Hematopoietic multipotent progenitor cell (in vitro differentiated cells): ENCODE measurements around the gene WLS. TPM values are rescaled to one million over a fixed set of nuclear protein-coding genes. Genes with fewer than 3 reads are reported as not detected.
"Not testable (repeated sequence)": the region's sequence is repeated elsewhere in the genome, so short reads cannot be mapped to it uniquely, and the experiment has no call there.

Source experiments
- DNase-seq, 3 donors: peaks; one replicate each; pipeline ENCODE4 v3.0.0-alpha.2; 2011 to 2015; ENCODE audit warnings: low read depth in 2 of 3, low spot score in 2 of 3
- total RNA-seq: library from RNA; depleted of rRNA; stranded (reverse); fragments of >200 nt; gene quantifications from one replicate; pipeline ENCODE4 v1.2.3, GENCODE V29; 2012

WLS gene
- total RNA-seq, result under 0.01 TPM

DNA sequence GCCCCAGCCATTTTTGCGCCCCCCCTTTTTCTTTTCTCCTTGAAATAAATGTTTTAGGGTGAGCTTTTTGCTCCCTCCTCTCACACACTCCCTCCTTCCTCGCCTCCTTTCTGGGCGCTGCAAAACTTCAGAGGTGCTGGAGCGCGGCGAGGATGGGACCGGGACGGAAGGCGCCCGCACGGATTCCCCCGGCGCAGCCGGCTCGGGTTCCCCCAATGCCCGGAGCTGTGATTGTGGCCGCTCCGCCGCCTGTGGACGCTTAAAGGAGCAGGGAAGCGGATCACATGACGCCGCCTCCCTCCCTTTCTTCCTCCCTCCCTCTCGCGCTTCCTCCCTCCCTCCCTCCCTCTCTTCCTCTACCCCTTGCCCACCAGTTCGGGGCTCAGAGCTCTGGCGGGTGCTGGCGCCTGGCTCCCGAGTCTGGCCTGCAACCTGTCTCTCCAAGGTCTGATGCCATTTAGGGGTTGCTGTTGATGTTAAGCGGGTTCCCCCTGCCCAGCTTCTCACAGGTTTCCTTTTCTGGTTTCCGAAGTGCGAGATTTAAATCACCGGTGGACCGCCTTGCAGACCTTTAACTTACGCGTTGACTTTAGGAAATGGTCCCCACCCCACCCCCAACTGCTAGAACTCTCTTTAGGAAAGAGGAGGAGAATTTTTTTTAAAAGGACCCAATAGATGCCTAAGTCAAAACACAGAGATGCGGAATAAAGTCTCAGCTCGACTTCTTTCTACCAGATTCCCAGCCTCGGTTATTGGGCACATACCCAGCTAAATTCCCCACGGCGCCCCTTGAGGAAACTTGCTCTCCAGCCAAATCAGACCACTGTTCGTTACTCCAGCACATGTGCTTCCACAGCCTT is at the start of gene WLS:
Gene WLS, minus strand, starts transcription at position 235 of the 860 bp plus-strand sequence. Its CDS starts 224 bp downstream, at position 11.
- peak in 1 of 3 donors; percentile 21 for DNase-seq

DNA sequence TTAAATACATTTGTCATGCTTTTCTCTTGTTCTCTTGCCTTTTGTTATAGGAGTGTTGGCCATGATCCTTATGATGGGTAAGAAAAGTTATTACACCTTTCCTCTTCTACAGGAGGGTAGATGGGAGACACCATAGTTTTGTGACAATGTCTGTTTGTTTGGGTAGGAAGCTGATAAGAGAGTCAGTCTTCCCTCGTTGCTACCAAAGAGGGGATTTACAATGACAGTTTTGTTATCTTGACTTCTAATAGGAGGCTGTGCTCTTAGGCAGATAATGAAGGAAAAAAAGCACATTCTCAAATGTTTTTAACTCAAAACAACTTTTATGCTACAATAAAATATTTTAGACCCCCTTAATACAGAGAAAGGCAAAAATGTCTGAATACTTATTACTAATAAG is 48.0 kb upstream of the WLS start:
- DNase-seq, result peak in 1 of 3 donors; percentile 7

DNA sequence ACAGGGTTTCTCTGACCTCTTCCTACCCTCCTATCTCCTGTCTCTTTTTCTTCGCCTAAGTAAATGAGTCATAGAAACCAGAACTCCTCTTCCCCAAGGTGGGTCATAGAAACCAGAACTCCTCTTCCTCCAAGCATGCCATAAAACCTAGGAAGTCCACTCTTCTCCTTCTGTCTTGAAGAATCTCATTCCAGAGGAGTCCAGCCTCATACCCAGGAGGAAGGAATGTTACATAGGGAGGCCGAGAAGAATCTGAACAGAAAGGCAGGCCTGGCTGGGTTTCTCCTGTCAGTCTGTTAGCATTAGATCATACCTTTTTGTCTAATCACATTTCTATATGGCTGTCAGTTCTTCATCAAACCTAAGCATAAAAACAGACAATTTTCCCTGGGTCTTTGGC is 47.5 kb upstream of the WLS start:
- DNase-seq, result no peak

DNA sequence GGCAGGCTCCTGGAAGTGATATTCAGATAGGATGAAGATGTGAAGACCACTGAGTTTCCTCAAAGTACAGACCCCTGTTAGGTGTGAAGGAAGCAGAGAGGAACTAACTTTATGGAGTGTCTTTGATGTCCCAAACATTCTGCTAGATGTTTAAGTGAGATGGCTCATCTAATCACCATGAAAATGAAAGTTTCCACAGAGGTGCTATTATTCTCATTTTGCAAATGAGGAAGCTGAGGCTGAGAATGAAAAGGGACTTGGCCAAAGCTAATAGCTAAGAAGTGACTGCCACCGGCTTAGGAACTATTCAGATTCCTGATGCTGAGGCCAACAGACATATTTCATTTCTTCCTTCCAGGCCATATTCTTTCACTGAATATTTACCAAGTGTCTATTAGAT is 45.9 kb upstream of the WLS start:
- no peak for DNase-seq

DNA sequence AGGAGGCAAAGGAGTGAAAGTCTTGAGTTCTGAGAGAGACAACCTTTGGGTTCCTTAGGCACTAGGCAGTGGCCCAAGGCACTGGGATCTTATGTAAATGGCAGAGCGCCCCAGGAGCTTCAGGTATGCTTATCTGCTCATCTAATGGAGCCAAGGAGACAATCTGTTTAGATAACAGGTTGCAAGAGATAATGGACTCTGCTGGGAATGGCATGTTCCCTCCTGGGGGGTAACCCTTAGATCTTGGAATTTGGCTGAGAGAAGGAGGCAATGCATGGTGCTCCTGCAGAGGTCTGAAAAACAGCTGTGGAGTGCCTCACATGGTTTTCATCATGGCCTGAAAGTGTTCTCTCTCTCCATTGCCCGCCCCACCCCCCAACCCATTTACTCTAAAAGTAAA is 44.1 kb upstream of the WLS start:
- no peak for DNase-seq

DNA sequence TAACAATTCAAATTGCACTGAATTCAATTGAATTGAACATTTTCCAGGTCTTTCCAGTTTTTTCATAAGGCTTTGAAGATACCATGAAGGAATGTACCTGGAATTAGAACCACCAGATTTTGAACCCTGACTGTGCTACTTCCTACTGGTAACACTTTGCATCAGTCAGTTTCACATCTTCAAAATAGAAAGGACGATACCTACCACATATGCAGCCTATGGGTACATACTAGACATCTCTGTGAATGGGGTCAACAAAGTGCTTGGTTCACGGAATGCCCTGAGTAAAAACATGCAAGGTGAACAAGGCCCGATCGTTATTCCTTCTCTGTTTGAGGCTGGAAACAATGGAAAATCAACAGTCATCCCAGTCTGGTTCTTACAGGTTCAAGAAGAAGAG is 41.2 kb upstream of the WLS start:
- DNase-seq, result no peak

DNA sequence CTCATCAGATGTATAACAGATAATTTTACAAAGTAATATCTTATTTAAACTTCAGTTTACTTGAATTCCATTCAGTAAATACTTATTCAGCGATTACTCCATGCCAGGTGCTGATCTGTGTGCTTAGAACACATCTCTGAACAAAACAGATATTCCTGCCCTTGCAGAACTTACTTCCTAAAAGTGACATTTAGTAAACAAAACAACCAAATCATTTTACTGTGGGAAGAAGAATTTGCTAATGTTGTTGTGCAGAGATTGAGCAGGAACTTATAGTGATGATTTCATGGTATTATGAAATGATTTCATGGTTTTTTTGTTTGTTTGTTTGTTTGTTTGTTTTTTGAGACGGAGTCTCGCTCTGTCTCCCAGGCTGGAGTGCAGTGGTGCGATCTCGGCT is 39.3 kb upstream of the WLS start:
- no peak for DNase-seq

DNA sequence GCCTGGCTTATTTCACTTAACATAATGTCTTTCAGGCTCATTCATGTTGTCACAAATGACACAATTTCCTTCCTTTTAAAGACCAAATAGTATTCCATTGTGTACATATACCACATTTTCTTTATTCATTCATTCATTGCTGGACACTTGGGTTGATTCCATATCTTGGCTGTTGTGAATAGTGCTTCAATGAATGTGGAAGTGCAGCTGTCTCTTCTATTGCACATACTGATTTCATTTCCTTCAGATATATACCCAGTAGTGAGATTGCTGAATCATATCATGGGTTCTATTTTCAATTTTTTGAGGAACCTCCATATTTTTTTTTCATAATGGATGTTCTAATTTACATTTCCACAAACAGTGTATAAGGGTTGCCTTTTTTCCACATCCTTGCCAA is 38.6 kb upstream of the WLS start:
- no peak for DNase-seq

DNA sequence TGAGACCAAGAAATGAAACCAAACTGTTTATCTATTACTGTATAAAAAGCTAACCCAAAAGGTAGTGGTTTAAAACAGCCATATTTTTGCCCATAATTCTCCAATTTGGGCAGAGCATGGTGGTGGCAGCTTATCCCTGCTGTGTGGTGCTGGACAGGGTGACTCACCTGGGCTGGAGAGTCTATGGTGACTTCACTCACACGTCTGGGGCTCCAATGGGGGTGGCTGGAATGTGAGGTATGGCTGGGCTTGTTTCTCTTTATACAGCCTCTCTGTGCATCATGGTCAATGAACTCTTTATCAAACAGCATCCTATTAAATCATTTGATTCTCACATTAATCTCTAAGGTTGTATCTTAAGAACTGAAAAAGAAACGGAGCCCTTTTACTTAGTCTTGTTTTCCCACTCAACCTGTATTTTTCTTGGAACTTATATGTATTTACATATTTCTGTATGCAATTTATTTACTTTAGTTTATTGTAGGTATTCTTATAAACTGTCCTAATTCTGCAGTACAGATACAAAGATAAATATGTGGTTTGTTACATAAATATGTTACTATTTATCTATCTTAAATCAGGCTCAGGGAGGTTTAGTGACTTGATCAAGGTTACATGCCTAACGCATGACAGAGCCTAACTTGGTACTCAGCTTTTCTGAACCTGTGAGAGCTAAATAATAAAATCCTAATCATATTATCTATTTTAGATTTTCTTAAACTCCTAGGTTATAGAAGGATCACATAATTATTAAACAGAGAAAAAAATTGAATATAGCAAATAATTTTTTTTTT is 37.5 kb upstream of the WLS start:
- DNase-seq, result no peak

DNA sequence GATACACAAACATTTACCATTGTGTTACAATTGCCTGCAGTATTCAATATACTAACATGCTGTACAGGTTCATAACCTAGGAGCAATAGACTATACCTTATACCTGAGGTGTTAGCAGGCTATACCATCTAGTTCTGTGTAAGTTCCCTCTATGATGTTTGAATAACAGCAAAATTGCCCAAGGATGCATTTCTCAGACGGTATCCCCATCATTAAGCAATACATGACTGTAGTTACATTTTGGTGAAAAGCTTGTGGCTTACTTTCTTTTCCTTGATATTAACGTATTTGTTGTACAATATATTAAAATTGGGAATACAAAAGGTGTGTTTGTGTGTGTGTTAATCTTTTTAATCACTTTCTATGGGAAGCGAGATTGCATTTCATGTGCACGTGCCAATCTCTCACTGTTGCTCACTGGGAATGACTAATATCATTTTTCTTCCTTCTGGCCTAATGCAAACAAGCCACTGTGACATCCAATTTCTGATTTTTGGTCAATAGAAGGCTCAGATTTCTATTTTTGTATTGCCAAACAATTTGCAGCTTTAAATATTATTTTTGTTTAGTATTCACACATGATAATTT is 36.7 kb upstream of the WLS start:
- DNase-seq, result no peak

DNA sequence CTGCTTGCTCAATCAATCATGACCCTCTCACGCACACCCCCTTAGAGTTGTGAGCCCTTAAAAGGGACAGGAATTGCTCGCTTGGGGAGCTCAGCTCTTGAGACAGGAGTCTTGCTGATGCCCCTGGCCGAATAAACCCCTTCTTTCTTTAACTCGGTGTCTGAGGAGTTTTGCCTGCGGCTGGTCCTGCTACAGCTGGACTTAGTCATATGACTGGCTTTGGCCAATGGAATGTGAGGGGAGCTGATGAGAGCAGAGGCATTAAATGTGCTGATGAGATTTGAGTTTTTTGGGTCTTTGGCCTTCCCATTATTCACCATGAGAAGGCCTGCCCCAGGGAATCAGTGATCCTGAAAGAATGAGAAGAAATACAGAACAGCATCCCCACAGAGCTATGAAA is 24.5 kb upstream of the WLS start:
- DNase-seq, result not testable (repeated sequence)

DNA sequence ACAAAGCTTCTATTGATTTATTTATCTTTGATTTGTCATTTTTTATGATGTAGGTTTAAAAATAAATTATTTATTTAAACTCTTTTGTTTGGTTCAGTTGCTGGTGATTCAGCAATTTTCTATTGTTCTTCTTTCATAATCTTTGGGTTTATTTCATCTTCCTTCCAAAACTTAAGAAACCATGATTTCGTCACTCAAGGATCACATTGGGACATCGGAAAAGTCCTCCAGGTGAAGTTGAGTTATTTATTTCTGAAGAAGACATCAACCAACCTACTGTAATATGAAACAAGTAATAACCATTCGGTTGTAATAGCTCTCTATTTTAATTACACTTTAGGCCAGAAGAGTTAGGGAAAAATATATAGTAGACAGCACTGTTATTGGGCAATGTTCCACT is 23.0 kb upstream of the WLS start:
- DNase-seq, result no peak

DNA sequence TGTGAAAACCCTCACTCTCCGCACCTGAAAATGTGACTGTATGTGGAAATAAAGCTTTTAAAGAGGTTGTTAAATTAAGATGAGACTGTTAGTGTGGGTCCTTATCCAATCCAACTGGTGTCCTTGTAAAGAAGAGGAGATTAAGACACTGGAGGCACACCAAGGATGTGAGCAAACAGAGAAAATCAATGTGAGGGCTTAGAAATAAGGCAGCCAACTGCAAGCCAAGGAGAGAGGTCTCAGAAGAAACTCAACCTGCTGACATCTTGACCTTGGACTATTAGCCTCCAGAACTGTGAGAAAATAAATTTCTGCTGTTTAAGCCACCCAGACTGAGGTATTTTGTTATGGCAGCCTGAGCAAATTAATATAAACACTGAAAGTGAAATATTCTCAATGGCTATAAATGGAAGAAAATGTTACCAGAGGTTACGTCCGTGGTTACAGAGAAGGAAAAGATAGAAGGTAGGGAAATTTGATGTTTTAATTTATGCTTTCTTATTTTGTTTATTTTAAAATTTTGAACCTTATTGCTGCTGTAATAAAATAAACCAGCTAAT is 22.4 kb upstream of the WLS start:
- DNase-seq, result no peak

DNA sequence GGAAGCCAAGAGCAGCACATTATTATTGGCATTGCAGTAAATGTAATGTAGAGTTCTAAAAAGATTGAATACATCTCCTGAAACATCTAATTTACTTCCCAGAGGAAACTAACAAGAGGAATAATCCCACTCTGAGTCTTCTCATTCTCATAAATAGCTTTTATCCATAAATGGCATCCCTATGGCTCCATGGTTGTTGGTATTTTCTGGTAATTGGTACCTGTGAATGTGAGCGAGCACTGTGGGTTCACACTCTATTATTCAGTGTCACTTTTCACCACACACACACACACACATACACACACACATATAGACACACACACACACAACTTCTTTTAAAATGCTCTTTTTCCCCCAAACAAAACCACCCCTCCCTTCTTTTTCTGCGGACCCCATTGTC is 4.7 kb upstream of the WLS start:
- no peak for DNase-seq

DNA sequence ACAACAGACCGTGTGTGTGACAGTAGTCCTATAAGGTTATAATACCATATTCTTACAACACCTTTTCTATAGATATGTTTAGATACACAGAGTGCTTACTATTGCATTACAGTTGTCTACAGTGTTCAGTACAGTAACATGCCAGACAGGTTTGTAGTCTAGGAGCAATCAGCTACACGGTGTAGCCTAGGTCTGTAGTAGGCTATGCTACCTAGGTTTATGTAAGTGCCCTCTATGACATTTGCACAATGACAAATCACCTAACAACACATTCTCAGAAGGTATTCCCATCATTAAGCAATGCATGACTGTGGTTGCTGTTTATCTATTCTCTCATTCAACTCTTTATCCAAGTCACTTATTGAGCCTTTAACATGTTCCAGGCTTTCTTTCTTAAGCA is 1.8 kb upstream of the WLS start:
- no peak for DNase-seq

DNA sequence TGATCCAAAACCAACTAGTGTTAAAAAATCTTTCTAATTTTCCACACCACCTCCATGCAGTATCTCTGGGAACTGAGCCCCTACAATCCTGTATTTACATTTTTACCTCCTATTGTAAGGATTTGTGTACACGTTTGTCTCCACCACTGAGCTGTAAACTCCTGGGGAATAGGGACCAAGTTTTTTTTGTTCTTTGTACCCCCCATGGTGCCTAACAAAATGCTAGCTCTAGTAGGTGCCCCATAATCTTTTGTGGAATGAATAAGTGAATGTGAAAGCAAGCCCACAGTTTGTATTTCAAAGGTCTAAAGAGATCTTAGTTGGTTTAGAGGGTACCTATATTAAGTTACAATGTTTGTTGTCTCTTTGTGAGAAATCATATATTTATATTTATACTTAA is 879 bp upstream of the WLS start:
- DNase-seq, result no peak

DNA sequence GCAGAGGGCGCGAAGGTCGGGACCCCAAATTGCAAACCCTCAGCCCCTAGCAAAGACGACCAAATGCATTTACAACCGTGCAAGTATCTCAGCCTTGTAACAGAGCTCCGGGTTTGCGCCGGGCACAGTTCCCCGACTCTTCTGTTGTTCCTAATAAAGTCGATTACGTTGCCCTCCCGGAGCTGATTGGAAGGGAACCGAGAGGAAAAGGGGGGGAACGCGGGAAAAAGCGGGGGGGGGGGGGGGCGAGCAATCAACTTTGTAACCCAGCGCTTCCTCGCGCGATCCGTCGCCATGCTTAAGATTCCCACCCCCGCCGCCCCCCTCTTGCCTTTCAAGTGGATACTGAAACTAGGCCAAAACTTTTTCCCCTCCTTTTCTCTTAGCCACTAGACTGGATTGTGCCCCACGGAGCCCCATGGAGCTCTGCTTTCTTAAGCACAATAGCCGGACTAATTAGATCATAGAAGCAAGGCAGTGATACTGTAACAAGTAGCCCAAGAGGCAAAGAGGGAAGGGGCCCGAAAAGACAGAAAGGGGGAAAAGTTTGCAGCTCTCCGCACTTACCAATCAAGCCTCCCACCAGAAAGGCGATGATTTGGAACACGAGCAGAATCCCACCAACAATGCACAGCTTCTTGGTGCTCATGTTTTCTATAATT is 565 bp downstream of the WLS start:
- peak in 1 of 3 donors; percentile 27 for DNase-seq

DNA sequence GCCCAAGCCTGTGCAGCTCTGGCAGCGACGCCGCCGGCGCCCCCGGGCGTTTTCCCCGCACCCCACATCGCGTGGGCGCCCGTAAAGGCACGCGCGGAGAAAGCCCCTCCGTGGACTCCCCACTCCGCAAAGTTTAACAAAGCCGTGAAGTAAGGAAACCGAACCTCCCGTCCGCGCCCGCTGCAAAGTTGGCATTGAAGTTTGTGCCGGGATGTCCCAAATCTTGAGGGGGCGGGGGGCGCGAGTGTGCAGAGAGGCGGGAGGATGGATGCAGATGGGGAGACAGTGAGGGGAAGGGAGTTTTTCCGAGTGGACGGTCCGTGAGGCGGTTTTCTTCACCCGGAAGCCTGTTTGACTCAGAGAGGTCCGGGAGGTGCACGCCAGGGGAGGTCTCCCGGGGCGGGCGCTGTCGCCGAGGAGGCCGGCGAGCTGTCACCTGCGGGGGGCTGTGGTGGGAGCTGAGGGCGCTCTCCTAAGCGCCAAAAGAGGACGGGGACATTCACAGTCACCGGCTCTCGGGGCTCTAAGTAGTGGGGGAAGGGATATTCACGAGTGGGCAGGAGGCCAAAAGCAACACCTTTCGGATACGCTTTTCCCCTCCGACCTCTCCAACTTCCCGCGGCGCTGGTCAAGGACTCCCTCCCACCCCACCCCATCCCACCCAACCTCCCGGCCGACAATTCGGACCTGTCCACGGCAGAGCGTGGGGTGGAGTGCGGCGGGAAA is 1.3 kb downstream of the WLS start:
- DNase-seq, result peak in 1 of 3 donors; percentile 12

DNA sequence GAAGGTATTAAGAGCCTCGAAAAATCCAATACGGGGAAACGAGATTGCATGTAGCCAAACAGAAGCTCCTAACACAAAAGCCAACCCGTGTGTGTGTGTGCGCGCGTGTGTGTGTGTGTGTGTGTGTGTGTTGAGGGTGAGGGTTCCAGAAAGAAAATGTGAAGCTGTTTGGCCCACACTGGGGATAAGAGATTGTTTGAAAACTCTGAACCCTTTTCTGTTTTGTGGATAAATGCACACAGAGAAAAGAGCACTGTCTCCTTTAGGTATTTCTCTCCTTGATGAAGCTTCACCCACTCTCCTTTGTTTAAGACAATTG is 1.9 kb downstream of the WLS start:
- peak in 1 of 3 donors; percentile 14 for DNase-seq
